Esophagus (tissue), 2 donors: ENCODE results near the gene WASL. TPM values are rescaled to one million over a fixed set of nuclear protein-coding genes. Genes with fewer than 3 reads are reported as not detected.
"Not testable (repeated sequence)": the region's sequence is repeated elsewhere in the genome, so short reads cannot be mapped to it uniquely, and the experiment has no call there.

Experiments
- H3K27ac ChIP-seq, 2 donors: one replicate each; pipeline ENCODE4 v1.5.1; 2013; ENCODE audit warnings: low read depth in 2 of 2, mild to moderate bottlenecking in 2 of 2, inconsistent platforms in 1 of 2, low read length in 1 of 2, moderate library complexity in 1 of 2
- H3K27me3 ChIP-seq, 2 donors: one replicate each; pipeline ENCODE4 v1.6.1; 2013; ENCODE audit warnings: low read length in 2 of 2, control low read depth in 1 of 2, mild to moderate bottlenecking in 1 of 2; ENCODE audit not compliant: insufficient read depth in 2 of 2, control insufficient read depth in 1 of 2
- H3K36me3 ChIP-seq, 2 donors: one replicate each; pipeline ENCODE4 v1.6.1; 2013; ENCODE audit warnings: low read length in 1 of 2; ENCODE audit not compliant: control insufficient read depth in 2 of 2, insufficient read depth in 2 of 2
- H3K4me1 ChIP-seq, 2 donors: one replicate each; pipeline ENCODE4 v1.6.1; 2013; ENCODE audit warnings: low read length in 1 of 2; ENCODE audit not compliant: control insufficient read depth in 2 of 2, insufficient read depth in 2 of 2
- H3K4me3 ChIP-seq, 2 donors: one replicate each; pipeline ENCODE4 v1.5.1; 2013; ENCODE audit warnings: low read length in 2 of 2, mild to moderate bottlenecking in 2 of 2, low read depth in 1 of 2, moderate library complexity in 1 of 2
- H3K9me3 ChIP-seq, 2 donors: one replicate each; pipeline ENCODE4 v1.6.1; 2013; ENCODE audit warnings: mild to moderate bottlenecking in 2 of 2, low read depth in 1 of 2, low read length in 1 of 2, moderate library complexity in 1 of 2; ENCODE audit not compliant: control insufficient read depth in 2 of 2, insufficient read depth in 1 of 2
- WGBS, 2 donors: extraction: QIAGEN DNeasy Blood & Tissue Kit; methylation state at CpG; one replicate each; pipeline ENCODE4 v1.1.7; 2013; 5-methylcytosine and 5-hydroxymethylcytosine counted together
- polyA plus RNA-seq, 2 donors: library from polyadenylated mRNA; stranded (reverse); fragments of 200-250 nt; gene quantifications; one replicate each; pipeline ENCODE4 v1.2.3, GENCODE V29; 2013
- donor health status: healthy with polysubstance abuse.
- donor health status: Bipolar disorder and iron deficiency.

Gene WASL
- polyA plus RNA-seq, 2 donors = 13.7 to 20.7 TPM

DNA sequence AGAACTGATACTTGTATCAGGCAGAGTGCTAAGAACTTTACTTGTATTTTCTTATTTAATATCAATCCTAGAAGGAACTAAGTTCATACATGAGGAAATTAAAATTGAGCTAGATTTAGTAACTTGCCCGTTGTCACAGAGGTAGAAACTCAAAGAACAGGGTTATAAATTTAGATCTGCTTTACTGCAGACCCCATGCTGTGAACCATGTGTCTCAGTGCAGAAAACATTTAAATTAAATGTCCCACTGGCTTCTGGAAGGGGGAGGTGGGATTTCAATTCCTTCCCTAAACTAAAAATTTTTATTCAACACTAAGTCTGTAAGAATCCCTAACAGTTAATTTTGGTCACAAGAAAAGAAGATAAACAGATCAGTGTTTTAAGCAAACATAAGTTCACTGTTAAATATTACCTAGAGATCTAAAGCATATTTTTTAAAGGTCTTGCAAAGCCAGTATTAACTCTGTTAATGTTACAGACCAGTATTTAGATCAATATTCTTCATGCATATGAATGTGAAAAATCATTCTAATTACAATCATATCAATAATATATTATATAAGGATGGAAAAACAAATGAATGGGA, 23.1 kb downstream of the WASL start:
- H3K4me1 ChIP-seq = no peaks in the 10 kb centered on the region
- 42 to 78% methylated on average over 1 of the region's 1 CpG for WGBS, 2 donors

DNA sequence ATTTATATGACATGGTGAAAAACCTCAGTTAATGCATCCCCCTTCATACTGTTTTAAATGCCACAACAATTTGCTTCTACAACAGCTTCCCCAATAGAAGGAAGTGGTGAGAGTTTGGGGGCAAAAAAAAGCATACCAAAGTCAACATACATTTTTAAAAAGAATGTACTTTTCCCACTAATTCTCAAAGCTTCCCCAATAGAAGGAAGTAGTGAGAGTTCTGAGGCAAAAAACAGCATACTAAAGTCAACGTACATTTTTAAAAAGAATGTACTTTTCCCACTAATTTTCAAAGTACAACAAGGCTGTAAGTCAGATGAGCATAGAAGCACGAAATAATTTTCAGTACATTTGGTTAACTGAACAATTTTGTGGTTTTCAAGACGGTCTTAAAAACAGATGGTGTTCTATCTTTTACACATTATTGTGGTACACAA, 24.0 kb downstream of the WASL start:
- Histone ChIP-seq H3K27me3 (no peaks in the 10 kb centered on the region), H3K27ac (no peak overlapping the region), H3K4me3 (no peak overlapping the region), H3K9me3 (no peaks in the 10 kb centered on the region), H3K4me1 (no peaks in the 10 kb centered on the region), H3K36me3 (no peaks in the 10 kb centered on the region)
- 53 to 62% methylated on average over 3 of the region's 3 CpGs for WGBS, 2 donors

More for the DNA sequence above, 23.1 kb downstream of the WASL start:
- no peak overlapping the region for H3K4me3 ChIP-seq
- H3K36me3 ChIP-seq = no peaks in the 10 kb centered on the region
- H3K27ac ChIP-seq = no peak overlapping the region
- H3K27me3 ChIP-seq = no peaks in the 10 kb centered on the region
- no peaks in the 10 kb centered on the region for H3K9me3 ChIP-seq

DNA sequence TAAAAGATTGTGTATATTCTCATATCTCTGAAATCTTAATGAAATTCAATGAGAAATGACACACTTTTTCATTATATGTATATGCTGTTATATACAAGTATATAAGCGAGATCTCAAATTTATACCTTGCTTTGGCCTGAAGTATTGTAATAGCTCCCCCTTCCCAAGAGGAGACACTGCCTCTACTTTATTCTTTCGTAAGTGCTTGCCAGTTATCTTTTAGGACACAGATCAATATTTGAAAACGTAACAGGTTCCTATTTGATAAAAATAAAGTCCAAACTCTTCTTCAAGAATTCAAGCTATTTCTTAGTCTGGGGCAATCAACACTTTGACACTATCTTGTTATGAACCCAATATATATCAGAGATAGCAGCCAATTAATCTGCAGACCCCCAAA, 24.9 kb downstream of the WASL start:
- Histone ChIP-seq H3K36me3 (no peaks in the 10 kb centered on the region), H3K4me1 (no peaks in the 10 kb centered on the region), H3K27ac (no peak overlapping the region), H3K4me3 (no peak overlapping the region), H3K9me3 (no peaks in the 10 kb centered on the region), H3K27me3 (no peaks in the 10 kb centered on the region)
- WGBS, 2 donors = 71 to 91% methylated on average over 3 of the region's 3 CpGs

DNA sequence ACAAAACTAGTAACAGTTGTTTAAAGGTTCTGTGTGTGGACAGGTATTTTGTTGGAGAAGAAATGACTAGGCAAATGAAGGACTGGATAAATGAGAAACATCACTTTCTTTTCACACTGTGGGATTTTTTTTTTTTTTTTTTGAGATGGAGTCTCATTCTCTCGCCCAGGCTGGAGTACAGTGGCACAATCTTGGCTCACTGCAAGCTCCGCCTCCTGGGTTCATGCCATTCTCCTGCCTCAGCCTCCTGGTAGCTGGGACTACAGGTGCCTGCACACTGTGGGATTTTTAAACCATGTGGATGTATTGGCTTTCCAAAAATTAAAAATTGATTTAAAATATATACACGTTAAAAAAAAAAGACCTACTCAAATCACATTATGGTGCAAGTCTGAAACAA, 28.3 kb downstream of the WASL start:
- H3K9me3 ChIP-seq, H3K36me3 ChIP-seq, H3K4me1 ChIP-seq, H3K27me3 ChIP-seq, H3K4me3 ChIP-seq, H3K27ac ChIP-seq: not testable (repeated sequence)
- 61 to 66% methylated on average over 3 of the region's 3 CpGs for WGBS, 2 donors

DNA sequence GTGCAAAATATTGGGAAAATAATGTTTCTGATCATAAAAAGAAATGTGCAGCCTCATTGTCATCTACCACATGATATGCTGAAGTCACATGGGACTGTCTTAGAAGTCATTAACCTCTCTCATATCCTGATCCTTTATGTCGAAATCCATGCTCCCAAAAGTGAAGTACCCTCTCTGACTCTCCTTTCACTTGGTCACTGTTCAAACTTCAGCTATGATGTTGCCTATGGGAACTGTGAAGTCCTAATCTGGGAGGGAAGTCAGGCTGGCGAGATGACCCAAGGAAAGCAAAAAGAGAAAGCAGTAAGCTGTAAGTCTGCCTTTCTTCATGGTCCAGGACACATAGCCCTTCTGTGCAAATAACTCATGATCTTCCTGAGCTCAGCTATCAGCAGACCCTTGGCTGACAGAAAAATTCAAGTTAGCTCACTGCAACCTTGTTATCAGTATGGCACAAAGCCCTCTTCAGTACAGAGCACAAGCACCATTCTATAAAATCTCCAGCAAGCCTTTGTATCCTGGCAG, 29.5 kb downstream of the WASL start:
- H3K36me3 ChIP-seq = no peaks in the 10 kb centered on the region
- no peak overlapping the region for H3K27ac ChIP-seq
- 77 to 88% methylated on average over 2 of the region's 2 CpGs for WGBS, 2 donors
- no peaks in the 10 kb centered on the region for H3K27me3 ChIP-seq
- no peak overlapping the region for H3K4me3 ChIP-seq
- no peaks in the 10 kb centered on the region for H3K4me1 ChIP-seq
- no peaks in the 10 kb centered on the region for H3K9me3 ChIP-seq

DNA sequence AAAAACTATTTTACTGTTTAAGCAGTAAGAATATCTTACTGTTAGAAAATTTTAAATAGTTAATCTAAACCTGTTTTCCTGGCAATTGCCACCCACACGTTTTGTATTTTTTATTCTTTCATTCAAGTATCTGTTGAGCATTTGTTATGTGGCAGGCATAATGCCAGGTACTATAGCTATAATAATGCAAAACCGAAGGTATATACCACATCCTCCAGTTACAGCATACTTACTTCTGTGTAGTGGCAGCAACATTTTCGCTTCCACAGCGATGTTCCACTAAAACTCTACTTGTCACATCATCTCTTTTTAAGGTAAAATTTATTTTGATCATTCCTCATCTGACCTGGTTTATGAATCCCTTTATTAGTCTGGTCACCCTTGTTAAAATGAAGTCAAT, 30.0 kb downstream of the WASL start:
- Histone ChIP-seq H3K9me3 (no peaks in the 10 kb centered on the region), H3K27ac (no peak overlapping the region), H3K4me3 (no peak overlapping the region), H3K36me3 (no peaks in the 10 kb centered on the region), H3K4me1 (no peaks in the 10 kb centered on the region), H3K27me3 (no peaks in the 10 kb centered on the region)
- 68 to 75% methylated on average over 4 of the region's 4 CpGs for WGBS, 2 donors

DNA sequence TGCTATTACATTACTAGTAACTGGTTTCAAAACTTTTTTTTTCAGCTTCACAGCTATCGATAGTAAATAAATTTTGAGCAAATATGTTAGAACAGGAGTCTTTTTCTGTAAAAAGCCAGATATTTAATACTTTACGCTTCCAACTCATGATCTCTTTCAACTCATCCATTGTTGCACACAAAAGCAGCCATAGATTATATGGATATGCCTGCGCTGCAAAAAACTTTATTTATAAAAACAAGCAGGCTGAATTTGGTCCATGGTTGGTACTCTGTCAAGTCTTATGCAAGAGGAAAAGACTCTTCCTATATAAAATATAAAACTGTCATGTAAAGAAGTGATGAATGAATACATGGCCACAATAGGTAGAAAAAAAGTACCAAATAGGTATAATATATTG, 31.1 kb downstream of the WASL start:
- Histone ChIP-seq H3K4me1 (no peaks in the 10 kb centered on the region), H3K27me3 (no peaks in the 10 kb centered on the region), H3K27ac (no peak overlapping the region), H3K36me3 (peaks cover 0 to 2% of the 10 kb centered on the region in 2 donors), H3K9me3 (no peaks in the 10 kb centered on the region), H3K4me3 (no peak overlapping the region)
- 98% methylated on average over 3 of the region's 3 CpGs for WGBS, 2 donors

DNA sequence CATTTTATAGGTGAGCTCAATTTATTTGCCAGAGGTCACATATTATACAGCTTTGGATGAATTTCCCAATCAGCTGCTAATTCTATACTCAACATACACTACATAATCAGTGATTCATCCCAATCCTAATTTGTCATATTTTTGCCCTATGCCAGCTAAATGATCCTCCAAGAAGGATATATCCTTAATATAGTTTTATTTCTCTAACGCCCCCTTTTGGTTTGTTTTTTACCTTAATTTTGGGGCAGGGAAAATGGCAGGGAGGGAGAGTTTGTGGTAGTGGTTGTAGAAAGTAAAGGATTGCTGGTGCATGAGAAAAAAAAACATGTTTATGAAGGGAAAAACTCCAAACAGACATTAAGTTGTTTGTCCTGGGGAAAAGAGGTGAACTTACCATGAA, 31.9 kb downstream of the WASL start:
- no peak overlapping the region for H3K27ac ChIP-seq
- H3K4me1 ChIP-seq = no peaks in the 10 kb centered on the region
- H3K4me3 ChIP-seq = no peak overlapping the region
- no peaks in the 10 kb centered on the region for H3K27me3 ChIP-seq
- H3K9me3 ChIP-seq = no peaks in the 10 kb centered on the region
- WGBS, 2 donors = 94 to 100% methylated on average over 1 of the region's 1 CpG
- H3K36me3 ChIP-seq = peaks cover 0 to 2% of the 10 kb centered on the region in 2 donors

DNA sequence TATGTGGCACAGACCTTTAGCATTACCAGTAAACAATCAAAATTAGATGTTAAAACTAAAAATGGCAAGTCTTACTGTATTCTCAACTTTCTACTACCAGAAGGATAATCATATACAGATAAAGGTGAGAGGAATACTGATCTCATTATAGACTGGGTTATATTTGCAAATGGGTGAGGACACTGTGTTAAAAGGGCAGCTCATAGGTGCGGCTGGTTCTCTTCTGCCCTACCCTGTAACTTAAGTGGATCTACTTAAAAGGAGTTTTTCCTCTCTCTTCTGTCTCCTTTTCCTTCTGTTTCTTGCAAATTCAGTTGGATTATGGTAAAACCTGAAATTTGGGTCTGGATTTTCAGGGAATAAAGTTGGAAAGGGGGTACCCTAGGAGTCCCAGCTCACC, 33.0 kb downstream of the WASL start:
- no peaks in the 10 kb centered on the region for H3K4me1 ChIP-seq
- 55 to 57% methylated on average over 1 of the region's 1 CpG for WGBS, 2 donors

DNA sequence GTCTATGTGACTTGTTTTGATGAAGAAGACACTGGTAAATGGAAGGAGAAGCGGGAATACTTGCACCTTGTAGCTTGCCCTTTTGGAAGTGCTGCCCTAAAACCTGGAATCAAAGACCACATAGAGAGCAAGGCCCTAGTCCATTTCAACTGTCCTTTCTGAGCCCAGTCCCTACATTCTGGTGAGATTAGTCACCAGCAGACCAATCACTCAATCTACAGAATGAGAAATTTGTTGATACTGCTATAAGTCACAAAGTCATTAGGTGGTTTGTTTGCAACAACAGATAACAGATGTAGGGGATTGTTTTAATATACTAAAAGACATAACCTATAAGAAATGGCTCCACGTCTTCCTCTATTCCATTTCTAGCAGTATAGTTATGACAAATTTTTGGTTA, 33.6 kb downstream of the WASL start:
- WGBS, 2 donors = 97 to 99% methylated on average over 2 of the region's 2 CpGs
- no peaks in the 10 kb centered on the region for H3K9me3 ChIP-seq
- H3K27me3 ChIP-seq = no peaks in the 10 kb centered on the region
- H3K4me3 ChIP-seq = no peak overlapping the region
- no peaks in the 10 kb centered on the region for H3K4me1 ChIP-seq
- H3K36me3 ChIP-seq = peaks cover 0 to 2% of the 10 kb centered on the region in 2 donors
- H3K27ac ChIP-seq = no peak overlapping the region

More for the DNA sequence above, 33.0 kb downstream of the WASL start:
- peaks cover 0 to 2% of the 10 kb centered on the region in 2 donors for H3K36me3 ChIP-seq
- no peaks in the 10 kb centered on the region for H3K27me3 ChIP-seq
- no peaks in the 10 kb centered on the region for H3K9me3 ChIP-seq
- no peak overlapping the region for H3K4me3 ChIP-seq
- no peak overlapping the region for H3K27ac ChIP-seq
